ENCODE data around the gene EZR. TPM values are rescaled to one million over a fixed set of nuclear protein-coding genes. Genes with fewer than 3 reads are reported as not detected.

EZR gene
- total RNA-seq, 4 donors from 2014 or later: 88.0 to 190 (median 177) TPM

DNA sequence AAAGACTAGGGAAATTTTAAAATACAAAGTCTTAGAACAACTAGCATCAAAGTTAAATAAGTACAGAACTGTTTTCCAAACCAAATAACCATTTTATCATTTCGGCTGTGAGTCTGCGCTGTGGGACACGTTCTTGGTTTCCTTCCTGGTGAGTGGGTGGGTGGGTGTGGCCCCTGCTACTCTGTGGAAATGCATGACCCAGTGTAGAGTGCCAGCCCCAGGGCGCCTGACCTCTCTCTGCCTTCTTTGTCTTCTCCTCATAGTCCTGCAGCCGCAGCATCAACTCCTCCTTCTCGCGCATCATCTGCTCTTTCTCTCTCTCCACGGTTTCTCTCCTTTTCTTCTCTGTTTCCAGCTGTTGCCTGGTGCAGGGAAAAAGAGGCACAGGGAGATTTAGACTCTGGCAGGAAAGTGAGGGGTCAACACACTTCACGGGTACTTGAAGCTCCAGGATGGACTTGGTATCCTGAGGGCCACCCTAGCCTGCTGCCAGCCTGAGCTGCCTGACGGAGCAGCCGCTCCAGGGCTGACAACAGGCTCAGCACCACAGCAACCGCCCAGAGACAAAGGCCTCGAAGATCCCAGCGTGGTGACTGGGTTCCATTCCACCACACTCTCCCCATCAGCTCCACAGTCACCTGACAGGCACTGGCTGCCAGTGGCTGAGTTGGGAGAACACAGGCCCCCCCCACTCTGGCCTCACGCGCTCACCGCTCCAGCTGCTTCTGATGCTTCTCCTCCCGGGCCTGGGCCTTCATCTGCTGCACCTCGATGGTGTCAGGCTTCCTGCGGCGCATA lies 48.4 kb downstream of the EZR start:
- 61 to 78% methylated on average over 5 to 10 of the region's 21 CpGs for WGBS, 2 donors (ENCODE audit: low coverage in 1 of 2)
- no peak for ATAC-seq
- Histone ChIP-seq H3K27me3 (no peaks in the 10 kb centered on the region), H3K9me3 (no peaks in the 10 kb centered on the region), H3K36me3 (peaks cover 0 to 100% of the 10 kb centered on the region in 2 donors), H3K4me3 (no peak overlapping the region), H3K27ac (peak overlapping the region in 2 of 4 donors; percentile 4 to 14), H3K4me1 (peaks cover 0 to 3% (median 0%) of the 10 kb centered on the region in 3 donors)
- TF ChIP-seq POLR2AphosphoS5 (IDR thresholded peaks at IDR 0.05) (no peak), EP300 (IDR thresholded peaks at IDR 0.05) (no peak), POLR2A (IDR thresholded peaks at IDR 0.05) (no peak)

DNA sequence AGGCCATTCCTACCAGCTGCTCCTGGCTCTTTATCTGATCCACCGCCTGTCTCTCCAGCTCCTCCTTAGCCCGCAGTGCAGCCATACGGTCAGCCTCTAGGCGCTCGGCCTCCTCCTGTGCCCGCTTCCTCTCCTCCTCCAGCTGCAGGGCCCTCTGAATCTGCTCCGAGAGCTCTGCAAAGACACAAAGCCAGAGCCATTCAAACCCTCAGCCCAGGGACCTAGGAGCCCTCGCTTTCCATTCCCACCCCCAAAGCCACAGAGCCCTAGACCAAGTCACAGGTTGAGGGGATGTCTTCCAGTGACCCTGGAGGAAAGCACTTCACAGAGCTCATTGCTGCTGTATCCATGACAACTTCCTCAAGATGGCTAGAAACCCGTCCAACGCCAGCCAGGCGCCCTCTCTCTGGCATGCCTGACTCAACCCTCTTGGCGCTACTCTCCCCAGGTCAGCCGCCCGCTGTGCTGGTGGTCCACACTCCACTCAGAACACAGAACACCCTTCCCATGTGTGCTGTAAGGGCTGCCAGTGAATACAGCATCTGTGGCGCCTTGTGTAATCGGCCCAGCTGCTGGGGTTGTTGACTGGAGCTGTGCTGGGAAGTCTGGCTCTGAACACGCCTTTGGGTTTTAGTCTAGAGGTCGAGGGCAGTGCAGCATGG lies 49.3 kb downstream of the EZR start:
- WGBS, 2 donors (ENCODE audit: low coverage in 1 of 2): 86 to 94% methylated on average over 6 to 9 of the region's 18 CpGs
- Histone ChIP-seq H3K9me3 (no peaks in the 10 kb centered on the region), H3K4me3 (no peak overlapping the region), H3K36me3 (peaks cover 0 to 100% of the 10 kb centered on the region in 2 donors), H3K27me3 (no peaks in the 10 kb centered on the region), H3K27ac (peak overlapping the region in 2 of 4 donors; percentile 4 to 14), H3K4me1 (peaks cover 0 to 3% (median 0%) of the 10 kb centered on the region in 3 donors)
- TF ChIP-seq, protein P1, sequence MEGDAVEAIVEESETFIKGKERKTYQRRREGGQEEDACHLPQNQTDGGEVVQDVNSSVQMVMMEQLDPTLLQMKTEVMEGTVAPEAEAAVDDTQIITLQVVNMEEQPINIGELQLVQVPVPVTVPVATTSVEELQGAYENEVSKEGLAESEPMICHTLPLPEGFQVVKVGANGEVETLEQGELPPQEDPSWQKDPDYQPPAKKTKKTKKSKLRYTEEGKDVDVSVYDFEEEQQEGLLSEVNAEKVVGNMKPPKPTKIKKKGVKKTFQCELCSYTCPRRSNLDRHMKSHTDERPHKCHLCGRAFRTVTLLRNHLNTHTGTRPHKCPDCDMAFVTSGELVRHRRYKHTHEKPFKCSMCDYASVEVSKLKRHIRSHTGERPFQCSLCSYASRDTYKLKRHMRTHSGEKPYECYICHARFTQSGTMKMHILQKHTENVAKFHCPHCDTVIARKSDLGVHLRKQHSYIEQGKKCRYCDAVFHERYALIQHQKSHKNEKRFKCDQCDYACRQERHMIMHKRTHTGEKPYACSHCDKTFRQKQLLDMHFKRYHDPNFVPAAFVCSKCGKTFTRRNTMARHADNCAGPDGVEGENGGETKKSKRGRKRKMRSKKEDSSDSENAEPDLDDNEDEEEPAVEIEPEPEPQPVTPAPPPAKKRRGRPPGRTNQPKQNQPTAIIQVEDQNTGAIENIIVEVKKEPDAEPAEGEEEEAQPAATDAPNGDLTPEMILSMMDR (IDR thresholded peaks at IDR 0.05): no peak
- TF ChIP-seq POLR2AphosphoS5 (IDR thresholded peaks at IDR 0.05): no peak
- TF ChIP-seq POLR2A (IDR thresholded peaks at IDR 0.05): no peak
- TF ChIP-seq EP300 (IDR thresholded peaks at IDR 0.05): no peak
- ATAC-seq: peak; percentile 17

DNA sequence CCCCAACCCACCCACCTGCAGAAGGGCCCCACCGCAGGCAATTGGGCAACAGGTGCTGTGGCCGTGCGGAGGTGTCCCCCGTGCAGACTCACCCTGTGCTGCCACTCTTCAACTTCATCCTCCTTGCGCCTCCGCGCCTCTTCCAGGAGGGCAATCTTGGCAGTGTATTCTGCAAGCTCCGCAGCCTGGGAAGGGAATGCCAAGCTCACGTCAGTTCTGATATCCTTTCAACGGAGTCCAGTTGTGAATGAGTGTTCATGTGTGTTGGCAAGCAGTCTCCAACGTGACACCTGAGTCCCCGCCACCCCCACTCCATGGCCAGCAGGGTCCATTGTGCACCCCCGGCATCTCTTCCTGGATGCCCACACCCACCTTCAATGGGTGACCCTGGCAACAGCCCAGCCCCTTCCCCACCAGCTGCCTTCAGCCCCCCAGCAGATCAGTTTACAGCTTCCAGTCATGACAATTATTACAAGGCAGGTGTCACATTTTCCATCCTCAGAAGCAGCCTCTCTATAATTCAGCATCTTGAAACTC lies 49.9 kb downstream of the EZR start:
- WGBS, 2 donors (ENCODE audit: low coverage in 1 of 2): 79 to 91% methylated on average over 9 of the region's 13 CpGs
- no peak for ATAC-seq
- Histone ChIP-seq H3K4me3 (no peak overlapping the region), H3K36me3 (peaks cover 0 to 100% of the 10 kb centered on the region in 2 donors), H3K4me1 (peaks cover 0 to 5% (median 3%) of the 10 kb centered on the region in 3 donors), H3K9me3 (no peaks in the 10 kb centered on the region), H3K27ac (peak overlapping the region in 1 of 4 donors; percentile 14), H3K27me3 (no peaks in the 10 kb centered on the region)
- TF ChIP-seq EP300 (IDR thresholded peaks at IDR 0.05) (no peak), POLR2A (IDR thresholded peaks at IDR 0.05) (no peak), POLR2AphosphoS5 (IDR thresholded peaks at IDR 0.05) (no peak)
- TF ChIP-seq, protein P1 (IDR thresholded peaks at IDR 0.05): no peak

DNA sequence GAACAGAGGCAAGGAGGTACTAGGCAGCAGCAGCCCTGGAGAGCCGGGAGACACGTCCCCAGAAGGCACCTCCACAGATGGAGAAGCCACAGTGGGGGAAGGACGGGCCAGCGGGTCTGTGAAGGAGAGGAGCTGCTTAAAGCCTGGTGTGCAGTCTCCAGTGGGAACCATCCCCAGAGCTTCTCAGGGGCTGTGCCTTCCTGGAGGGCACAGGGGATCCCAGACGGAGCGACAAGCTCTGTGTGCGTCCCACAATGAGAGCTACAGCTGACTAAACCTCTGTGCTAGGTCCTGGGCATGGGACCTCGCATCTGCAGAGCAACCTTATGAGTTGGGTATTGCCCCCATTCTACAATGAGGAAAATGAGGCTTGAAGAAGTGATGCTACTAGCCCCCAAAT lies 50.7 kb downstream of the EZR start:
- no peak for TF ChIP-seq EP300 (IDR thresholded peaks at IDR 0.05)
- Histone ChIP-seq H3K27me3 (no peaks in the 10 kb centered on the region), H3K27ac (peak overlapping the region in 1 of 4 donors; percentile 10), H3K4me1 (peaks cover 0 to 14% (median 5%) of the 10 kb centered on the region in 3 donors), H3K4me3 (no peak overlapping the region), H3K9me3 (no peaks in the 10 kb centered on the region), H3K36me3 (peaks cover 0 to 95% of the 10 kb centered on the region in 2 donors)
- ATAC-seq: no peak
- whole genome bisulfite sequencing, 2 donors (ENCODE audit: low coverage in 1 of 2): 82% methylated on average over 6 of the region's 8 CpGs; no CpG with 5 or more reads in 1 of the 2 donors

DNA sequence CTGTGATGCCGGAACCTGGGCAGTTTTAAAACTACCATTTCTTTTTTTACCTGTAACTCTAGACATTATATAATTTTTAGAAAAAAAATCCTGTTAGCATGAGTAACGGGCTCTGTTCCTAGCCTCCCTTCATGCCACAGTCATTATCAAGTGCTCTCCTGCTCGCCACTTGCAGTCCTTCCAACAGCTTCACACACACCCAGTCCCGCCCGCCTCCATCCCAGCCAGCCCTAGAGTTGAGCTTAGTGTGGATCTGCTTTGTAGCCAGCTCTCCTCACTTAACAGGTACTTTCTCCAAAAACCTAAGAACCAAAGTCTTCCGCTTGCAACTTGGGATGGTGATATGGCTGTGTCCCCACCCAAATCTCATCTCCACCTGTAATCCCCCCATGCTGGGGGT lies 51.5 kb downstream of the EZR start:
- peaks cover 0 to 21% (median 6%) of the 10 kb centered on the region in 3 donors for H3K4me1 ChIP-seq
- no peak for ATAC-seq
- no peaks in the 10 kb centered on the region for H3K9me3 ChIP-seq
- no peak for TF ChIP-seq POLR2A (IDR thresholded peaks at IDR 0.05)
- TF ChIP-seq EP300 (IDR thresholded peaks at IDR 0.05): no peak
- no peak for TF ChIP-seq POLR2AphosphoS5 (IDR thresholded peaks at IDR 0.05)
- TF ChIP-seq, protein P1 (IDR thresholded peaks at IDR 0.05): no peak
- H3K27ac ChIP-seq: peak overlapping the region in 1 of 4 donors; percentile 42
- H3K4me3 ChIP-seq: no peak overlapping the region
- H3K27me3 ChIP-seq: no peaks in the 10 kb centered on the region
- H3K36me3 ChIP-seq: peaks cover 0 to 88% of the 10 kb centered on the region in 2 donors
- WGBS, 2 donors (ENCODE audit: low coverage in 1 of 2): 76 to 86% methylated on average over 3 to 5 of the region's 6 CpGs
